Stomach (tissue), 4 donors: Measurements from ENCODE around the gene BIRC6.

ENCODE experiments used
- POLR2A ChIP-seq, 4 donors: fragments of 450-650 bp; IDR thresholded peaks; one replicate each; pipeline ENCODE4 v1.6.1; 2016; ENCODE audit warnings: antibody characterized with exemption in 4 of 4, control low read depth in 2 of 4, mild to moderate bottlenecking in 1 of 4, moderate library complexity in 1 of 4
- TF ChIP-seq, protein P1 (sequence below), 7 experiments: fragments of 450-650 bp in 4 of 7; fragments of 200-600 bp in 3 of 7; sonication (generic) in 3 of 7; IDR thresholded peaks; one replicate each; pipeline ENCODE4 v1.5.1; 2016 to 2019; ENCODE audit warnings: antibody characterized with exemption in 7 of 7, control low read depth in 2 of 7, mild to moderate bottlenecking in 1 of 7

DNA sequence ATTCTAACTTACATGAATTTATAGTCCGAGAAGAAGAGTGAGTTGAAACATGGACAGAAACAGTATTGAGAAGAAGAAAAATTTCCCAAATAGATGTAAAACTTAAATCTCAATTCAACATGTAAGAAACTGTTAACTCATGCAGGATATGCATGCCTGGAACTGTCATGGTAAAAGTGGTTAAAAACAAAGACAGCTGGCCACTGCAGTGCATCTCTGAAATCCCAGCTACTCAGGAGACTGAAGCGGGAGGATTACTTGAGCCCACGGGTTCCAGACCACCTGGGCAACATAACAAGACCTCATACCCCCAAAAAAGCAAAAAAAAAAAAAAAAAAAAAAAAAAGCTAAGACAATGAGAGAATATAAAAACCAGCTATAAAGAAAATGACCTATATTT lies 178.0 kb downstream of the BIRC6 start:
- TF ChIP-seq, protein P1, sequence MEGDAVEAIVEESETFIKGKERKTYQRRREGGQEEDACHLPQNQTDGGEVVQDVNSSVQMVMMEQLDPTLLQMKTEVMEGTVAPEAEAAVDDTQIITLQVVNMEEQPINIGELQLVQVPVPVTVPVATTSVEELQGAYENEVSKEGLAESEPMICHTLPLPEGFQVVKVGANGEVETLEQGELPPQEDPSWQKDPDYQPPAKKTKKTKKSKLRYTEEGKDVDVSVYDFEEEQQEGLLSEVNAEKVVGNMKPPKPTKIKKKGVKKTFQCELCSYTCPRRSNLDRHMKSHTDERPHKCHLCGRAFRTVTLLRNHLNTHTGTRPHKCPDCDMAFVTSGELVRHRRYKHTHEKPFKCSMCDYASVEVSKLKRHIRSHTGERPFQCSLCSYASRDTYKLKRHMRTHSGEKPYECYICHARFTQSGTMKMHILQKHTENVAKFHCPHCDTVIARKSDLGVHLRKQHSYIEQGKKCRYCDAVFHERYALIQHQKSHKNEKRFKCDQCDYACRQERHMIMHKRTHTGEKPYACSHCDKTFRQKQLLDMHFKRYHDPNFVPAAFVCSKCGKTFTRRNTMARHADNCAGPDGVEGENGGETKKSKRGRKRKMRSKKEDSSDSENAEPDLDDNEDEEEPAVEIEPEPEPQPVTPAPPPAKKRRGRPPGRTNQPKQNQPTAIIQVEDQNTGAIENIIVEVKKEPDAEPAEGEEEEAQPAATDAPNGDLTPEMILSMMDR (IDR thresholded peaks at IDR 0.05) = no peak
- no peak for TF ChIP-seq POLR2A (IDR thresholded peaks at IDR 0.05)
